SK-N-SH (cell line): Measurements from ENCODE around the gene LCN1. TPM values are rescaled to one million over a fixed set of nuclear protein-coding genes. Genes with fewer than 3 reads are reported as not detected.

ENCODE experiments used
- CTCF ChIA-PET: fragments of 300-600, 350-600 bp; formaldehyde crosslinking; extraction: SDS; loops from one replicate; lab custom pipeline; 2021; lab: Yijun Ruan, JAX
- POLR2A ChIA-PET: fragments of 350-600 bp; sonication (Branson Sonifier 250); formaldehyde crosslinking; extraction: SDS; loops from one replicate; lab custom pipeline; 2020; ENCODE audit warnings: antibody characterized with exemption, inconsistent platforms; lab: Yijun Ruan, JAX
- DNase-seq: peaks from one replicate; pipeline ENCODE4 v3.0.0; 2012
- H2AFZ ChIP-seq: fragments of 200-600 bp; sonication (generic); 2 replicates; pipeline ENCODE4 v1.8.1; 2016; ENCODE audit warnings: antibody characterized with exemption, mild to moderate bottlenecking, low read depth
- H3F3A ChIP-seq: fragments of 200-600 bp; sonication (generic); replicated peaks from 2 replicates; pipeline ENCODE3; 2016; ENCODE audit warnings: antibody characterized with exemption, mild to moderate bottlenecking; ENCODE audit not compliant: insufficient read depth
- H3K27ac ChIP-seq, 2 experiments: fragments of 200-500 bp in 1 of 2; fragments of 200-600 bp in 1 of 2; sonication (Bioruptor generic) in 1 of 2; sonication (generic), shearing (Covaris generic) in 1 of 2; 2 replicates each; pipeline versions ENCODE4 v1.5.1 to v1.6.1; 2014 to 2016; ENCODE audit warnings: low read depth in 2 of 2, inconsistent platforms in 1 of 2, low read length in 1 of 2, mild to moderate bottlenecking in 1 of 2, mixed read lengths in 1 of 2
- H3K27me3 ChIP-seq: fragments of 200-600 bp; sonication (generic), shearing (Covaris generic); 2 replicates; pipeline ENCODE4 v1.6.1; 2016; ENCODE audit warnings: mixed run types; ENCODE audit not compliant: insufficient read depth
- H3K36me3 ChIP-seq, 2 experiments: fragments of 200-500 bp in 1 of 2; fragments of 200-600 bp in 1 of 2; sonication (Bioruptor generic) in 1 of 2; sonication (generic) in 1 of 2; replicated peaks in 1 of 2; 2 replicates each; pipeline versions ENCODE3 to v1.5.1; 2014 to 2016; ENCODE audit warnings: low read length in 1 of 2, mild to moderate bottlenecking in 1 of 2; ENCODE audit not compliant: insufficient read depth in 2 of 2, control insufficient read depth in 1 of 2
- H3K4me1 ChIP-seq, 2 experiments: fragments of 200-500 bp in 1 of 2; fragments of 200-600 bp in 1 of 2; sonication (Bioruptor generic) in 1 of 2; sonication (generic), shearing (Covaris generic) in 1 of 2; 2 replicates each; pipeline versions ENCODE4 v1.5.1 to v1.6.1; 2014 to 2016; ENCODE audit warnings: low read depth in 1 of 2, low read length in 1 of 2, mixed run types in 1 of 2; ENCODE audit not compliant: insufficient read depth in 2 of 2, control insufficient read depth in 1 of 2
- H3K4me2 ChIP-seq: fragments of 200-600 bp; sonication (generic), shearing (Covaris generic); 2 replicates; pipeline ENCODE4 v1.6.1; 2017; ENCODE audit warnings: mixed run types
- H3K4me3 ChIP-seq, 2 experiments: fragments of 200-500 bp in 1 of 2; fragments of 200-600 bp in 1 of 2; sonication (Bioruptor generic) in 1 of 2; sonication (generic), shearing (Covaris generic) in 1 of 2; 2 replicates each; pipeline versions ENCODE4 v1.5.1 to v1.8.1; 2014 to 2016; ENCODE audit warnings: low read depth in 2 of 2, inconsistent platforms in 1 of 2, low read length in 1 of 2, mild to moderate bottlenecking in 1 of 2, mixed read lengths in 1 of 2, moderate library complexity in 1 of 2
- H3K79me2 ChIP-seq: fragments of 200-600 bp; sonication (generic); 2 replicates; pipeline ENCODE4 v1.8.1; 2017; ENCODE audit warnings: mild to moderate bottlenecking; ENCODE audit not compliant: insufficient read depth
- H3K9ac ChIP-seq: fragments of 200-600 bp; sonication (generic); 2 replicates; pipeline ENCODE4 v1.6.1; 2017; ENCODE audit warnings: mixed run types
- H3K9me2 ChIP-seq: fragments of 200-600 bp; sonication (generic); 2 replicates; pipeline ENCODE4 v1.6.1; 2017; ENCODE audit warnings: mixed run types
- H3K9me3 ChIP-seq: fragments of 200-600 bp; sonication (generic); 2 replicates; pipeline ENCODE4 v1.6.1; 2017; ENCODE audit warnings: mixed run types, mild to moderate bottlenecking, moderate library complexity
- H4K20me1 ChIP-seq: fragments of 200-600 bp; sonication (generic); 2 replicates; pipeline ENCODE4 v1.6.1; 2017; ENCODE audit warnings: mild to moderate bottlenecking, mixed run types; ENCODE audit not compliant: insufficient read depth
- CHD2 ChIP-seq: fragments of 150-350 bp; IDR thresholded peaks from 2 replicates; pipeline ENCODE4 v1.6.1; 2018; ENCODE audit warnings: low read length; ENCODE audit not compliant: partially characterized antibody
- EP300 ChIP-seq, 2 experiments: IDR thresholded peaks; 2 replicates each; pipeline versions ENCODE4 v1.4.0 to v1.6.1; 2012; ENCODE audit warnings: borderline replicate concordance in 1 of 2, low read depth in 1 of 2, low read length in 1 of 2
- EZH2phosphoT487 ChIP-seq: fragments of 200-600 bp; sonication (generic); IDR thresholded peaks from 2 replicates; pipeline ENCODE4 v1.6.1; 2017; ENCODE audit warnings: low read depth, mixed run types, mild to moderate bottlenecking, antibody characterized with exemption, moderate library complexity, borderline replicate concordance
- FOXJ3 ChIP-seq: sonication (generic); formaldehyde crosslinking; IDR thresholded peaks from 2 replicates; pipeline ENCODE4 v1.5.1; 2020; ENCODE audit warnings: mild to moderate bottlenecking, missing genetic modification reagents
- GABPA ChIP-seq: IDR thresholded peaks from 2 replicates; pipeline ENCODE4 v1.4.0; 2012; ENCODE audit warnings: low read depth, mild to moderate bottlenecking
- JUND ChIP-seq: IDR thresholded peaks from 2 replicates; pipeline ENCODE4 v1.4.0; 2012
- MXI1 ChIP-seq: IDR thresholded peaks from 2 replicates; pipeline ENCODE4 v1.6.1; 2012; ENCODE audit warnings: mild to moderate bottlenecking, low read depth, low read length, improper control_type of control experiment
- NFIC ChIP-seq: IDR thresholded peaks from 2 replicates; pipeline ENCODE4 v1.4.0; 2012; ENCODE audit warnings: borderline replicate concordance
- RAD21 ChIP-seq: IDR thresholded peaks from 2 replicates; pipeline ENCODE4 v1.6.1; 2012; ENCODE audit warnings: mild to moderate bottlenecking, low read length
- RCOR1 ChIP-seq: fragments of 150-350 bp; IDR thresholded peaks from 2 replicates; pipeline ENCODE4 v1.6.1; 2017; ENCODE audit warnings: antibody characterized with exemption, low read length
- RXRA ChIP-seq: IDR thresholded peaks from 2 replicates; pipeline ENCODE4 v1.4.0; 2012; ENCODE audit warnings: low read depth, mild to moderate bottlenecking, borderline replicate concordance
- SIN3A ChIP-seq: IDR thresholded peaks from 2 replicates; pipeline ENCODE4 v1.6.1; 2012; ENCODE audit warnings: low read depth, mild to moderate bottlenecking, low read length, moderate library complexity, borderline replicate concordance
- TCF12 ChIP-seq: IDR thresholded peaks from 2 replicates; pipeline ENCODE4 v1.4.0; 2012
- YY1 ChIP-seq: IDR thresholded peaks from 2 replicates; pipeline ENCODE4 v1.4.0; 2012; ENCODE audit warnings: low read depth, mild to moderate bottlenecking
- WGBS: methylation state at CpG from one replicate; pipeline ENCODE4 v1.1.6; 2017; ENCODE audit warnings: low lambda C conversion rate; 5-methylcytosine and 5-hydroxymethylcytosine counted together
- polyA plus RNA-seq, 3 experiments: library from polyadenylated mRNA; depleted of rRNA; stranded (reverse); fragments of >200 nt; gene quantifications; 2 replicates each; pipeline ENCODE4 v1.2.3, GENCODE V29; 2012
- TF ChIP-seq, protein P1 (sequence below): IDR thresholded peaks from 2 replicates; pipeline ENCODE4 v1.4.0; 2012; ENCODE audit warnings: low read depth
- TF ChIP-seq, protein P2 (sequence below): IDR thresholded peaks from 2 replicates; pipeline ENCODE4 v1.6.1; 2012; ENCODE audit warnings: mild to moderate bottlenecking, low read depth, low read length, moderate library complexity
- TF ChIP-seq, protein P3 (sequence below): IDR thresholded peaks from 2 replicates; pipeline ENCODE4; 2012
- TF ChIP-seq, protein P4 (sequence below): fragments of 150-350 bp; IDR thresholded peaks from 2 replicates; pipeline ENCODE4 v1.6.1; 2017; ENCODE audit warnings: antibody characterized with exemption, low read length, low read depth, borderline replicate concordance
- TF ChIP-seq, protein P5 (sequence below): IDR thresholded peaks from 2 replicates; pipeline ENCODE4 v1.4.0; 2012; ENCODE audit warnings: low read depth, borderline replicate concordance
- TF ChIP-seq, protein P6 (sequence below): IDR thresholded peaks from 2 replicates; pipeline ENCODE4 v1.4.0; 2012; ENCODE audit warnings: low read depth, borderline replicate concordance

The LCN1 gene
- polyA plus RNA-seq, 1 of the 3 experiments (the other 2 are of a cell fraction): not detected

DNA sequence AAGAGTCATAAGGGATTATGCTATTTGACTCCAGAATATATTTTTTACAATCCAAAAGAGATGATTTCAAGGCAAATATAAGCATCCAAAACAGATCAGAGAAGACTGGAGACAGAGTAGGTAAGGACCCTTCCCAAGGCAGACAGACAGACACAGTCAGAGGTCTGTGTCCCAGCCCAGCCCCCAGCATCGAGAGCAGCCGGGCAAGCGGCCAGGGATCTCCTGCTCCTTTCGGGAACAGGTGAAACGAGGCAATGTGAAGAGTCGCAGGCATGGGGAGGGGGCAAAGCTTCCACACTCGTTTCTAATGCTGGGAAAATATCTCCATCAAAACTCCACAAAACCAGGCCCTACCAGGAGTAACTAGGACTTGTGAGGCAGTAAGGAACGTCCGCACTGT lies 46.1 kb downstream of the LCN1 start:
- 38% methylated on average over 9 of the region's 9 CpGs for WGBS
- no peaks in the 10 kb centered on the region for H3K36me3 ChIP-seq
- H3F3A ChIP-seq: no peaks in the 10 kb centered on the region
- TF ChIP-seq EZH2phosphoT487 (no peak), RXRA (no peak), TCF12 (no peak), JUND (no peak), FOXJ3 (no peak), SIN3A (no peak), CHD2 (no peak)
- TF ChIP-seq, protein P1, sequence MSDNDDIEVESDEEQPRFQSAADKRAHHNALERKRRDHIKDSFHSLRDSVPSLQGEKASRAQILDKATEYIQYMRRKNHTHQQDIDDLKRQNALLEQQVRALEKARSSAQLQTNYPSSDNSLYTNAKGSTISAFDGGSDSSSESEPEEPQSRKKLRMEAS: no peak
- TF ChIP-seq, protein P2, sequence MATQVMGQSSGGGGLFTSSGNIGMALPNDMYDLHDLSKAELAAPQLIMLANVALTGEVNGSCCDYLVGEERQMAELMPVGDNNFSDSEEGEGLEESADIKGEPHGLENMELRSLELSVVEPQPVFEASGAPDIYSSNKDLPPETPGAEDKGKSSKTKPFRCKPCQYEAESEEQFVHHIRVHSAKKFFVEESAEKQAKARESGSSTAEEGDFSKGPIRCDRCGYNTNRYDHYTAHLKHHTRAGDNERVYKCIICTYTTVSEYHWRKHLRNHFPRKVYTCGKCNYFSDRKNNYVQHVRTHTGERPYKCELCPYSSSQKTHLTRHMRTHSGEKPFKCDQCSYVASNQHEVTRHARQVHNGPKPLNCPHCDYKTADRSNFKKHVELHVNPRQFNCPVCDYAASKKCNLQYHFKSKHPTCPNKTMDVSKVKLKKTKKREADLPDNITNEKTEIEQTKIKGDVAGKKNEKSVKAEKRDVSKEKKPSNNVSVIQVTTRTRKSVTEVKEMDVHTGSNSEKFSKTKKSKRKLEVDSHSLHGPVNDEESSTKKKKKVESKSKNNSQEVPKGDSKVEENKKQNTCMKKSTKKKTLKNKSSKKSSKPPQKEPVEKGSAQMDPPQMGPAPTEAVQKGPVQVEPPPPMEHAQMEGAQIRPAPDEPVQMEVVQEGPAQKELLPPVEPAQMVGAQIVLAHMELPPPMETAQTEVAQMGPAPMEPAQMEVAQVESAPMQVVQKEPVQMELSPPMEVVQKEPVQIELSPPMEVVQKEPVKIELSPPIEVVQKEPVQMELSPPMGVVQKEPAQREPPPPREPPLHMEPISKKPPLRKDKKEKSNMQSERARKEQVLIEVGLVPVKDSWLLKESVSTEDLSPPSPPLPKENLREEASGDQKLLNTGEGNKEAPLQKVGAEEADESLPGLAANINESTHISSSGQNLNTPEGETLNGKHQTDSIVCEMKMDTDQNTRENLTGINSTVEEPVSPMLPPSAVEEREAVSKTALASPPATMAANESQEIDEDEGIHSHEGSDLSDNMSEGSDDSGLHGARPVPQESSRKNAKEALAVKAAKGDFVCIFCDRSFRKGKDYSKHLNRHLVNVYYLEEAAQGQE: no peak
- TF ChIP-seq, protein P3, sequence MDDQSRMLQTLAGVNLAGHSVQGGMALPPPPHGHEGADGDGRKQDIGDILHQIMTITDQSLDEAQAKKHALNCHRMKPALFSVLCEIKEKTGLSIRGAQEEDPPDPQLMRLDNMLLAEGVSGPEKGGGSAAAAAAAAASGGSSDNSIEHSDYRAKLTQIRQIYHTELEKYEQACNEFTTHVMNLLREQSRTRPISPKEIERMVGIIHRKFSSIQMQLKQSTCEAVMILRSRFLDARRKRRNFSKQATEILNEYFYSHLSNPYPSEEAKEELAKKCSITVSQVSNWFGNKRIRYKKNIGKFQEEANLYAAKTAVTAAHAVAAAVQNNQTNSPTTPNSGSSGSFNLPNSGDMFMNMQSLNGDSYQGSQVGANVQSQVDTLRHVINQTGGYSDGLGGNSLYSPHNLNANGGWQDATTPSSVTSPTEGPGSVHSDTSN: no peak
- TF ChIP-seq, protein P4, sequence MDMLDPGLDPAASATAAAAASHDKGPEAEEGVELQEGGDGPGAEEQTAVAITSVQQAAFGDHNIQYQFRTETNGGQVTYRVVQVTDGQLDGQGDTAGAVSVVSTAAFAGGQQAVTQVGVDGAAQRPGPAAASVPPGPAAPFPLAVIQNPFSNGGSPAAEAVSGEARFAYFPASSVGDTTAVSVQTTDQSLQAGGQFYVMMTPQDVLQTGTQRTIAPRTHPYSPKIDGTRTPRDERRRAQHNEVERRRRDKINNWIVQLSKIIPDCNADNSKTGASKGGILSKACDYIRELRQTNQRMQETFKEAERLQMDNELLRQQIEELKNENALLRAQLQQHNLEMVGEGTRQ: no peak
- ChIA-PET POLR2A (interaction anchor here (0.7 kb wide), 1 partner anchor 393 kb away, joined by 3 read pairs; no protein-coding TSS in a partner anchor), CTCF (interaction anchor here (0.6 kb wide), 1 partner anchor 133 kb away, joined by 3 read pairs; no protein-coding TSS in a partner anchor)
- H3K27ac ChIP-seq: no peak overlapping the region
- no peaks in the 10 kb centered on the region for H3K4me1 ChIP-seq
- H3K9me2 ChIP-seq: no peaks in the 10 kb centered on the region
- H3K79me2 ChIP-seq: no peaks in the 10 kb centered on the region
- H4K20me1 ChIP-seq: no peaks in the 10 kb centered on the region
- no peaks in the 10 kb centered on the region for H3K27me3 ChIP-seq
- no peak overlapping the region for H2AFZ ChIP-seq
- no peak overlapping the region for H3K4me3 ChIP-seq
- H3K4me2 ChIP-seq: no peak overlapping the region
- no peak overlapping the region for H3K9ac ChIP-seq
- no peaks in the 10 kb centered on the region for H3K9me3 ChIP-seq
- DNase-seq: no peak

DNA sequence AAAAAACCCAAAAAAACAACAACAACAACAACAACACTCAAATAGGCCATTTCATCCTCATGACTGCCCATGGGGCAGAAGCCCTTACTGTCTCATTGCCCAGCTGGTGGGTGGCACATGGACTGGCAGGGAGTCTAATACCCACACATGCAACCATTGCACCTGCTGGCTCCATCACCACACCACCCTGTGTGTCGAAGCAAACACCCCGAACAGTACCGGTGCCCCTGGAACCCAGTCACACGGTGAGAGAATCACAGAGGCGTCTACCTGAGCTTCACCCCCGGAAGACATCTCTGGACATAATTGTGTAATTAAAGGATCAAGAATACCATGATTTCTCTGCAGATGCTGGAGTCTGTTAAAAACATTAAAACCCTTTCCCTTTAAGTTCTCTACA lies 46.8 kb downstream of the LCN1 start:
- H3K27me3 ChIP-seq: no peaks in the 10 kb centered on the region
- POLR2A ChIA-PET: no interaction called here
- CTCF ChIA-PET: no interaction called here
- WGBS: 42% methylated on average over 6 of the region's 6 CpGs
- H3K9ac ChIP-seq: no peak overlapping the region
- DNase-seq: no peak
- H3K79me2 ChIP-seq: no peaks in the 10 kb centered on the region
- H4K20me1 ChIP-seq: no peaks in the 10 kb centered on the region
- H3K9me2 ChIP-seq: no peaks in the 10 kb centered on the region
- no peak overlapping the region for H3K27ac ChIP-seq
- no peaks in the 10 kb centered on the region for H3K36me3 ChIP-seq
- no peak overlapping the region for H2AFZ ChIP-seq
- H3K4me1 ChIP-seq: no peaks in the 10 kb centered on the region
- no peaks in the 10 kb centered on the region for H3K9me3 ChIP-seq
- H3K4me3 ChIP-seq: no peak overlapping the region
- H3K4me2 ChIP-seq: no peak overlapping the region
- no peaks in the 10 kb centered on the region for H3F3A ChIP-seq
- TF ChIP-seq EP300 (IDR thresholded peaks at IDR 0.05; ENCODE audit: borderline replicate concordance in 1 of 2, low read depth in 1 of 2, low read length in 1 of 2) (no peak), RCOR1 (no peak), FOXJ3 (no peak), SIN3A (no peak), NFIC (no peak), GABPA (no peak), MXI1 (no peak), RAD21 (no peak), YY1 (no peak)
- TF ChIP-seq, protein P5, sequence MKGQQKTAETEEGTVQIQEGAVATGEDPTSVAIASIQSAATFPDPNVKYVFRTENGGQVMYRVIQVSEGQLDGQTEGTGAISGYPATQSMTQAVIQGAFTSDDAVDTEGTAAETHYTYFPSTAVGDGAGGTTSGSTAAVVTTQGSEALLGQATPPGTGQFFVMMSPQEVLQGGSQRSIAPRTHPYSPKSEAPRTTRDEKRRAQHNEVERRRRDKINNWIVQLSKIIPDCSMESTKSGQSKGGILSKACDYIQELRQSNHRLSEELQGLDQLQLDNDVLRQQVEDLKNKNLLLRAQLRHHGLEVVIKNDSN: no peak
- TF ChIP-seq, protein P1: no peak
- TF ChIP-seq, protein P6, sequence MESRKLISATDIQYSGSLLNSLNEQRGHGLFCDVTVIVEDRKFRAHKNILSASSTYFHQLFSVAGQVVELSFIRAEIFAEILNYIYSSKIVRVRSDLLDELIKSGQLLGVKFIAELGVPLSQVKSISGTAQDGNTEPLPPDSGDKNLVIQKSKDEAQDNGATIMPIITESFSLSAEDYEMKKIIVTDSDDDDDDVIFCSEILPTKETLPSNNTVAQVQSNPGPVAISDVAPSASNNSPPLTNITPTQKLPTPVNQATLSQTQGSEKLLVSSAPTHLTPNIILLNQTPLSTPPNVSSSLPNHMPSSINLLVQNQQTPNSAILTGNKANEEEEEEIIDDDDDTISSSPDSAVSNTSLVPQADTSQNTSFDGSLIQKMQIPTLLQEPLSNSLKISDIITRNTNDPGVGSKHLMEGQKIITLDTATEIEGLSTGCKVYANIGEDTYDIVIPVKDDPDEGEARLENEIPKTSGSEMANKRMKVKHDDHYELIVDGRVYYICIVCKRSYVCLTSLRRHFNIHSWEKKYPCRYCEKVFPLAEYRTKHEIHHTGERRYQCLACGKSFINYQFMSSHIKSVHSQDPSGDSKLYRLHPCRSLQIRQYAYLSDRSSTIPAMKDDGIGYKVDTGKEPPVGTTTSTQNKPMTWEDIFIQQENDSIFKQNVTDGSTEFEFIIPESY: no peak
